ENCODE data around the gene ZNF182.

GRCh38 chrX:47992095-47992380 is 11.8 kb downstream of the ZNF182 start:
- no peak for TF ChIP-seq CTCF (IDR thresholded peaks at IDR 0.05)
- no peak for TF ChIP-seq ZFX (IDR thresholded peaks at IDR 0.05; ENCODE audit: borderline replicate concordance)

Measured in 22Rv1 (cell line).